Measurements from ENCODE around the gene EIF2D. TPM values are rescaled to one million over a fixed set of nuclear protein-coding genes. Genes with fewer than 3 reads are reported as not detected.

EIF2D gene
- 47.0 TPM for total RNA-seq
- long read RNA-seq, transcript EIF2D-201 (15 exons, 2,005 nt) = major isoform, 41 of 87 reads
- long read RNA-seq, partial matches to known transcripts = 20 of 87 reads
- long read RNA-seq, other reads (novel, unspliced or antisense) = 26 of 87 reads

- TF ChIP-seq CTCF (IDR thresholded peaks at IDR 0.05) = peak; percentile 97
- Histone ChIP-seq H3K36me3 (peaks cover 31% of the 10 kb centered on the region), H3K27ac (peak within 1 kb of the TSS; percentile 83)
Observed at GRCh38 chr1:206612129-206612876, at the start of gene EIF2D. TSS of gene EIF2D (minus strand) at chr1:206612465. CDS start at chr1:206612342, 123 bp downstream.

DNA sequence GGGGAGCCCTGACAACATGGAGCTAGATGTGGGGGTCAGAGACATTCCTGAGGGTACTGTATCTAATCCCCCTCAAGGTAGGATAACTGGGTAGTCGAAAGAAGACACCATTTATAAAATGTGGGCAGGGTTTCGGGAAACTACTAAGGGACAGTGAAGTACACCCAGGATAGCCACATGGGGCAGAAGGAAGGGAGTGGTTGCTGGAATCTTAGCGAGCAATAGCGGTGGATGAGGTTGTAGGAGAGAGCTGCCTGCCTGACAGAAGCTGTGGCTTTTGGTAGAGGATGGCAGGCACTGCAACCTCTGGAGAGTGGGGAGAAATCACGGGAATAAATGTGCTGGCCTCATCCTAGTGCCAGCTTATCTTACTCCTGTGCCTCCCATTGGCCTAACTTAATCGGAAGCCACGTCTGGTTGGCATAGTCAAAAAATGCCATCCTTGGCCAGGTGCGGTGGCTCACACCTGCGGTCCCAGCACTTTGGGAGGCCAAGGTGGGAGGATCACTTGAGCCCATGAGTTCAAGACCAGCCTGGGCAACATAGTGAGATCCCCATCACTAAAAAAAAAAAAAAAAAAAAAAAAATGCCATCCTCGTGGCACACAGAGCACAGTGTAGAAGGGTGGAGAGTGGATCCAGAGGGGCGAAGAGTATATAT lies 49.0 kb upstream of the EIF2D start:
- ATAC-seq (no peak), DNase-seq (no peak)
- Histone ChIP-seq H3K27me3 (ENCODE audit: low read depth) (no peaks in the 10 kb centered on the region), H3K4me3 (no peak overlapping the region), H3K36me3 (no peaks in the 10 kb centered on the region), H3K27ac (no peak overlapping the region), H3K9me3 (no peaks in the 10 kb centered on the region), H3K4me1 (peaks cover 36% of the 10 kb centered on the region)
- TF ChIP-seq CTCF (IDR thresholded peaks at IDR 0.05) = no peak
- intact Hi-C loops (cut with DNase I) = no loop called here

More at GRCh38 chr1:206612129-206612876, at the start of gene EIF2D:
- ATAC-seq = peak; percentile 99 to 100
- Histone ChIP-seq H3K9me3 (no peaks in the 10 kb centered on the region), H3K4me1 (peaks cover 9% of the 10 kb centered on the region), H3K4me3 (peak within 1 kb of the TSS; percentile 67), H3K27me3 (ENCODE audit: low read depth) (no peaks in the 10 kb centered on the region)
- DNase-seq = peak; percentile 94
- intact Hi-C loops (cut with DNase I) = no loop called here

DNA sequence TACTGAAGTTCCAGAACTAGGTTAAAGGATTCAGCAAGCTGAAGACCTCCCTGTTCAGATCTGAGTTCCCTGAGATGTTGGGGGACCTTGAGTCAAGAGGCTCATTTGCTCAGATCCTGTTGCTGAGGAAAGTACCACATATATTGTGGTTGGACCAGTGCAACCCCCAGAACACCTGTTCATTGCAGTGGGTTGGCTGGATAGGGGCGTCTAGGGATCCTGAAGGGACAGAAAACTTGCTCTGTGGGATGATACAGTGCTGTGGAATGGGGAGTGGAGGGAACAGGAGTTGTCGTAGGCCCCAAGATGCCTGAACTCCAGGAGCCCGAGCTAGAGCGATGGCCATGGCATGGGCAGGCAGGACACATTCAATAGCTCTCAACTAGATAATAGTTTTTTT lies 47.9 kb upstream of the EIF2D start:
- TF ChIP-seq CTCF (IDR thresholded peaks at IDR 0.05) = no peak
- H3K27ac ChIP-seq = no peak overlapping the region
- no peaks in the 10 kb centered on the region for H3K27me3 ChIP-seq (ENCODE audit: low read depth)
- DNase-seq (no peak), ATAC-seq (no peak)
- no peaks in the 10 kb centered on the region for H3K36me3 ChIP-seq
- H3K4me1 ChIP-seq = peaks cover 36% of the 10 kb centered on the region
- no peak overlapping the region for H3K4me3 ChIP-seq
- intact Hi-C loops (cut with DNase I) = no loop called here
- H3K9me3 ChIP-seq = no peaks in the 10 kb centered on the region

DNA sequence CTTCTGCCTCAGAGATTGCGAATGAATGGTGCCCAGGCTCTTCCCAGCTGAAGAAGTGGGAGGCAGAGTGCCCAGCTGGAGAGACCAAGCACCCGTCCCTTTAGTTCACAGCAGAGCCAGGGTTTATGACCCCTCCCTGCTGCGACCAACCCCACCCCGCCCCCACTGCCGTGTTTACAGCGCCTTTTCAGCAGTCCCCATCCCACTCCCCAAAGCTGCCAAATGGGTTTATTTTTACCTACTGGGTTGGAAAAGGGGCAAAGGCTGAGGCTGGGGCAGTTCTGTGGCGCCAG lies 46.7 kb upstream of the EIF2D start:
- Histone ChIP-seq H3K36me3 (no peaks in the 10 kb centered on the region), H3K27me3 (ENCODE audit: low read depth) (no peaks in the 10 kb centered on the region), H3K4me1 (peaks cover 30% of the 10 kb centered on the region), H3K9me3 (no peaks in the 10 kb centered on the region), H3K4me3 (no peak overlapping the region), H3K27ac (no peak overlapping the region)
- no peak for TF ChIP-seq CTCF (IDR thresholded peaks at IDR 0.05)
- DNase-seq (no peak), ATAC-seq (no peak)
- intact Hi-C loops (cut with DNase I) = no loop called here

DNA sequence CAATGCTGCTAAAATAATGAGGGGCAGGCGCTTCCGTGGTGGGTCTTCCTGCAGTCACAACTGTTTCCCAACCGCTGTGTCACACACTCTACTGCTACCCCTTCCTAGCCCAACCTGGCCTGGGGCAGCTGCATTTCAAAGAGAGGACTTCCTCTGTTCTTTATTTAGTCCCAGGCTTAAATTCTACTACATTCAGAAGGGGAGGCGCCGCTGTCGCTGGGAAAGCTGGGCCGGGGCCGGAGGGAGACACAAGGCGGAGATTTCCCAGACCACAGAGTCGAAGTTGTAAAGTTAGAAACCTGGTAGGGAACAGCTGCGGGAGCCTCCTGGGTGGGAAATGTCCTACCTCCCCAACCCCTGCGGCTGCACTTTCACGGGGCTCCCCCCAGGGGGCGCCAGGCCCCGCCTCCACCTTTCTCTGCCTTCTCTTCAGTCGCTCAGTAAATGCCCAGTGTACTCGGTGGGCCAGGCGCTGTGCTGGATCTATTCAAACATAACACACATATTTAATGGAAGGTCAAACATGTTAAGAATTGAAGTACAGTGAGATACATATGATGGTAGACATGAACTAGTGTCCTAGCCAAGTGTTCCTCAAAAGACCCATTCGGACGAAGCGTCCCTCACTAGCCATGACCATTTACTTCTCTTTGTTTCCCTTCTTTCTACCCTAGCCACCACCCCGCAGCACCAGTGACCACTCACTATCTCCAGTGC lies 46.2 kb upstream of the EIF2D start:
- no peak overlapping the region for H3K27ac ChIP-seq
- H3K27me3 ChIP-seq (ENCODE audit: low read depth) = no peaks in the 10 kb centered on the region
- no peak overlapping the region for H3K4me3 ChIP-seq
- peak; percentile 76 for TF ChIP-seq CTCF (IDR thresholded peaks at IDR 0.05)
- ATAC-seq (peak; percentile 58 to 80), DNase-seq (peak; percentile 71)
- H3K4me1 ChIP-seq = peaks cover 25% of the 10 kb centered on the region
- H3K36me3 ChIP-seq = no peaks in the 10 kb centered on the region
- intact Hi-C loops (cut with DNase I) = no loop called here
- no peaks in the 10 kb centered on the region for H3K9me3 ChIP-seq
